Measurements from ENCODE around the gene MPDZ.

The MPDZ gene

DNA sequence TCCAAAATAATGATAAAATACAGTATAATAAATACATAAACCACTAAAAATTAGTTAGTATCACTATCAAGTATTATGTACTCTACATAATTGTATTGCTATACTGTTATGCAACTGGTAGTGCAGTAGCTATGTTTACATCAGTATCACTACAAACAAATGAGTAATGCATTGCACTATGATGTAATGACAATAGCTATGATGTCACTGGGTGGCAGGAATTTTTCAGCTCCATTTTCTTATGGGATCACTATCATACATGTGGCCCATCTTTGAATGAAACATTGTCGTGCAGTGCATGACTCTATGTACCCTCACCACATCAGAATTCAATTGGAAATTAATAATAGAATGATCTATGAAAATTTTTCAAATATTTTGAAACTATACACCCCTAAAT, 201.3 kb downstream of the MPDZ start:
- no peak for DNase-seq

DNA sequence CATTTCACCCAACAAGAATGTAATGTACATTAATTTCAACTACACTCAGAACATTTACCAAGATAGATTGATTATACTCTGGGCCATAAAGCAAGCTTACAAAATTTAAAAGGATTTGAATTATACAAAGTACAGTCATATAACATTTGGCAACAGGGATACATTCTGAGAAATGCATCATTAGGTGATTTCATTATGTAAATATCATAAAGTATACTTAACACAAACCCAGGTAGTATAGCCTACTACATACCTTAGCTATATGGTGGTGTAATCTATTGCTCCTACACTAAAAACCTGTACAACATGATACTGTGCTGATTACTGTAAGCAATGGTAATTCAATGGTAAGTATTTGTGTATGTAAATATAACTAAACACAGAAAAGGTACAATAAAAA, 202.9 kb downstream of the MPDZ start:
- no peak for DNase-seq

DNA sequence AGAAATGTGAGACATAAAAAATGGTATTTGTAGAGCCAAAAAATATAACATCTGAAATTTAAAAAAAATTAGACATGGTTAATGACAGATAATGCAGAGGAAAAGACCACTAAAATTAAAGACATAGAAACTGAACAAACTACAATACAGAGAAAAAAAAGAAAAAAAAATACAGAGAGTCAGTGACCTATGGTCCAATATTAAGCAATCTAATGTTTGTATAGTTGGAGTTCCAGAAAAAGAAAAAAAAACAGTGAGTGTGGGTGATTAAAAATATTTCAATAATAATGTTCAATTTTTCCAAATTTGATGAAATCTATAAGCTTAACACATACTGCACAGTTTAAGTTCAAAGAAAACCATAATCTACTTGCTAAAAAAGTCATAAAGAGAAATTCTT, 207.6 kb downstream of the MPDZ start:
- DNase-seq: no peak

DNA sequence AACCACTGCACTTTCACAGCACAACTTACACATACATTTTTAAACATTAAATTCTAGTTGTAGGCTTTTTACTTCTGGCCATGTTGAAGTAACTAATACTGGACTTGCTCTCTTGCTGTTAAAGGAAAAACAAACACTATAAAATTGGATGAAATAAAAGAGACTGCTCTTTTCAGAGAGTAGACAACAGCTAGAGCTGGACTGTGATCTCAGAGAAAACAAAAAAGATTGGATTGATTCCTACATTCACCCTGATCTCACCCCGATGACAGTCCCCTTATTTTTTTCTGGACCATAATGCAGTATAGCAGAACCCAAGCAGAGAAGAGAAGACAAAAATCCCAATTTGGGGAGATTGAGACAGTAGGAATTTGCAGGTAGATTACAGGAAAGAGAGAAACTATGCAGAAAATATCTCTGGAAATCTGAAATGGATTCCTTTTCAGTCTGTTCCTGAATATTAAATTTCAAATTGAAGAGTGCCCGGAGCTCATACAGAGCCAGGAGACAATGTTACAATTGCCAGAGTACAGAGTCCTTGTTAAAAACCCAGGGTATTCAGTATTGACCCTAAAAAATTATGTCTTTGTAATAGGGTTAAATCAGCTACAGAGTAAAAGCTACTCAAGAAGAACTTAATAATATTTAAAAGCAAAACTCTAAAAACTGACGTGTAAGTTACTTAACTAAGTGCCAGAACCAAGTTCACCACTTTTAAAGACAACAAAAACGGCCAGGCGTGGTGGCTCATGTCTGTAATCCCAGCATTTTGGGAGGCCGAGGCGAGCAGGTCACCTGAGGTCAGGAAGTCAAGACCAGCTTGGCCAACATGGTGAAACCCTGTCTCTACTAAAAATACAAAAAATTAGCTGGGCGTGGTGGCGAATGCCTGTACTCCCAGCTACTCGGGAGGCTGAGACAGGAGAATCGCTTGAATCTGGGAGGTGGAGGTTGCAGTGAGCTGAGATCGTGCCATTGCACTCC, 208.6 kb downstream of the MPDZ start:
- DNase-seq: no peak

DNA sequence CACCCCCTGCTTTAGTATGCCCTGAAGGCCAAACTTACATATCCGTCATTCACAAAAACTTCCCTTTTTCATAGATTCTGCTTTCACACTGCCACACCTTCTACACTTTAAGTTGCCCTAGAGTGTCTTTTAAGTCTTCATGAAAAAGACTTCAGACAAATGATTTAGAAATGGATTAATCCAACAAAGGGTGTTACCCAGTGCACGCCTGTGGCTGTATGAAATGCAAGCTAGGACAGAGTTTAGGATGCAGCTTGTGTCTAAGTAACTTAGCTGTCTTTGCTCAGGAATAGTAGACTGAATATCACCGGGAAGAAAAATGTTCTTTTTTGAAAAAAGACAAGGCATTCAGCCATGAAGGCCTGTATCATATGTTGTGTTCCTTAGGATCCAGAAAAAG, 210.0 kb downstream of the MPDZ start:
- no peak for DNase-seq

DNA sequence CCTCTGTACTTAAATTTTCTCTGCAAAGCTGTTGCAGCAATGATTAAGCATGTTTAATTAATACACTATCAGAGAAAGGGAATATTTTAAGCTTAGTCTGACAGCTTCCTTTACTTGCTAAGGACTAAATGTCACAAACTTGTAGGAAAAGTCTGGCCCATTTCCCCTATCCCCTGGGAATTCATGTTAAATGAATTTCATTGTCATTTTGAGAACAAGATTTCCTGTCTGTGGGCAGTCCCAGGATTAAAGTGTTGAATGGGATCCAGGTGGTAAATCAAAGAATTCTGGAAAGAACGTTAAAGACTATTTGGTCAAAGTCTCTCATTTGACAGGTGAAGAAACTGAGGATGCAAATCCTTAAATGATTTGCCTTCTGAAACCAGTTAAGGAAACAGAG, 214.8 kb downstream of the MPDZ start:
- DNase-seq: no peak

DNA sequence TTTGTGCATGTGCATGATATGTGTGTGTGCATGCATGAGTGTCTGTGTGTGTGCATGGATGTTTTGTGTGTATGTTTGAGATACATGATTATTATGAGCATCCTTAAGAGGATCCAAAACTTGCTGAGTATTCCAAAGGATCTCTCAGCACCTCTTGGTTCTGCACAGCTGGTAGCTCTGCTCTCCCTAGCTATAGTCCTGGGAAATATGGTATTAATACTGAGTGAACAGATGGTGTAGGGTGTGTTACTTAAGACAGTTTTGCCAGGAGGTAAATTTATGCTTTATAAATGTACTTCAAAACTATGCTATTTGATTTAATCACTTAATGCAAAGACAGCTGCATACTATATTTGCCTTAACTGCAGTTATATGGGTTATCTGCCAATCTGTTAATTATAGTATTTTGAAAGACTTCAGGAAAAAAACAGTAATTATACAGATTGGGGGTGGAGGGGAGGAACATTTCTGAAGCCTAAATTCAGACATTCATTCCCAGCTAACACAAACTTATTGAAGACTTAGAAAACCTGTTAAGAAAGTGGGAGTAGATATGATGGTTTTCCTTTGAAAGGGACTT, 215.5 kb downstream of the MPDZ start:
- no peak for DNase-seq

DNA sequence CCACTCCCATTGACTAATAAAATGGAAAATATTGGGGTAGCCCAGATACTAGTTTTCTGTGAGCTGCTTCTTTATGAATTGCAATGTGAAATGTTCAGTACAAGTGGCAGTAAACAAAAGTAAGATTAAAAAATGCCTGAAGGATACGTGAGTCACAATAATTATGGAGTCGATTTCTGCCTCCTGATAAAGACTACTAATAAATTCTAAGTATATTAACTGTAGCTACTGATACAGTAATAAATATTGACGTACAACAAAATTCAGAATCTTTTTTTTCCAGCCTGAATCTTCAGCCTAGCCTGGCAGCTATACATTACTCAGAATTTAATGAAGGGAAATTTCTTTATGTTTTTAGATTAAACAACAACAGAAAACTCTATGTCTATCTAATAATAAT, 218.1 kb downstream of the MPDZ start:
- no peak for DNase-seq
